GM21367 (cell line): ENCODE results near the gene GART.
"Not testable (repeated sequence)": the region's sequence is repeated elsewhere in the genome, so short reads cannot be mapped to it uniquely, and the experiment has no call there.

Source experiments
- ATAC-seq: cut with Tn5 transposase; IDR thresholded peaks from one replicate; pipeline ENCODE4 v1.9.1; 2021; ENCODE audit not compliant: unreplicated experiment

GART gene

DNA sequence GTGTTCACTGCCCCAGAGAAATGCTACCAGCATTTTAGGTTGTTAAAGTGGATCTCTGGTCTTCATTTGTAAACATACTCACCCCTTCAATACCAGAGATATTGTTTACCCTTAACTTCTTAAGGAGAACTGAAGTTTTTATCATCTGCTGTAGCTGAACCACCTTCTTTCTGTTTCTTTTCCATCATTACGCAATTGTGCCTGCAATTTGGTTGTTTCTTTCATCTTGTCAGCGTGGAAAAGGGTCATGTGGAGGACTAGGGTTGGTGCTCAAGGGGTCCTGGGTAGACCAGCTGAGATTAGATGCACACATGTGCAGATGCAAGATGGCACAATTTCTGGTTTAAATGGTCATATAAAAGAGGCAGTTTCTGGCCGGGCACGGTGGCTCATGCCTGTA, 23.0 kb downstream of the GART start:
- ATAC-seq = no peak

DNA sequence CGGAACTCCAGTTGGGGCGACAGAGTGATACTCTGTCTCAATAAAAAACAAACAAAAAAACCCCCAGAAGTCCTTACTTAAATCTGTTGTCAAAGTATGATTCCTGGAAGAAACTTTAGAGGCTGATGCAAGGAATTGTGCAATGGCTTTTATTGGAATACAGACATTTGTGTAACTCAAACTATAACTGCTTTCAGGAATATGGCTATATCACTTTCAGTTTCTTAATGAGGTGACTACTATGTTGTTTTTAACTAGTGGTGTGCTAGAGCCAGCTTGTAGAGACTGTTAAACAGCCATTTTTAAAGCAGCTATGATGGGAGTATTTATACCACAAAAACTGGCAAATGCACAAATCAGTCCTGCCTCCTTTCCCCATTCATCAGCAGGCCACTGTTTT, 27.7 kb downstream of the GART start:
- ATAC-seq = no peak

DNA sequence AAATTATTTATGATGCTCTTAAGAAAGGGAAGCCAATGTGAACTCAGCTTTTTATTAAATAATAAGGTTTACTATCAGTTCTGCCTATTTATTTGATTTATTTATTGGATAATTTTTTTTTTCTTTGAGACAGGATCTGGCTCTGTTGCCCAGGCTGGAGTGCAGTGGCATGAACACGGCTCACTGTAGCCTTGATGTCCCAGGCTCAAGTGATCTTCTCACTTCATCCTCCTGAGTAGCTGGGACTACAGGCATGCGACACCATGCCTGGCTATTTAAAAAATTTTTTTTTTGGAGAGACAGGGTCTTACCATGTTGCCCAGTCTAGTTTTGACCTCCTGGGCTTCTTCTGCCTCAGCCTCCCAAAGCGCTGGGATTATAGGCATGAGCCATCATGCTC, 29.4 kb downstream of the GART start:
- ATAC-seq = no peak

DNA sequence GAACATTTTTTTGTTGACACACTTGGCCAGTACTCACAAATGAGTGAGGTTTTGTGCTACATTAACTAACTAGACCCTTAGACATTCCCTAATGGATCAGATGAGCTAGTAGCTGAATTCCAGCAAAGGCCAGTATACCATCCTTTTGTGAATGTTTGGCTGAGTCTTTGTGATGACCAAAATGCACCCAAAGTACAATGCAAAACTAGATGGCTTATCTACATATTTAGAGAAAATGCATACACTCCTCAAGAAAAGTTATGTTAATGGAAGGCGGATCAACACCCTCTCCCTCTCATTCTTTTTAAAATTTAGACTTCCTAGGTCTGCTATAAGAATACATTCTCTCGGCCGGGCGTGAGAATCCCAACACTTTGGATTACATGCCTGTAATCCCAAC, 30.3 kb downstream of the GART start:
- ATAC-seq = no peak

DNA sequence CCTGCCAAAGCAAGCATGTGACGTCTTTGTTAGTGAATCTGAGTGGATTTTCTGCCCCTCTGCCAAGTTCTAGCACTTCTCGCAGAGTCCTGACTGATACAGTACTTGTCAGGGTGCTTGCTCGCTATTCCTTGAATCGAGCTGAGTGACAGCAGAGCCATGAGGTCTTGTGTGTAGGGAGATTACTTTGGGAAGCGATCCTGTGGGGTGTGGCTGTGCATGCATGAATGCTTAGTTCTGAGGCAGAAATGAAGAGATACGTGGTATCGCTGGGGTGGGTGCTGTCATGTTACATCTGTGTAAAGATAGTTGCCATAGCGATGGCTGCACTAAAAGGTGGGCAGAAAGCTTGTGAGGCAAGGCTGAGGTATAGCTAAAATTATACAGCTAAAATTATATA, 31.1 kb downstream of the GART start:
- ATAC-seq = no peak

DNA sequence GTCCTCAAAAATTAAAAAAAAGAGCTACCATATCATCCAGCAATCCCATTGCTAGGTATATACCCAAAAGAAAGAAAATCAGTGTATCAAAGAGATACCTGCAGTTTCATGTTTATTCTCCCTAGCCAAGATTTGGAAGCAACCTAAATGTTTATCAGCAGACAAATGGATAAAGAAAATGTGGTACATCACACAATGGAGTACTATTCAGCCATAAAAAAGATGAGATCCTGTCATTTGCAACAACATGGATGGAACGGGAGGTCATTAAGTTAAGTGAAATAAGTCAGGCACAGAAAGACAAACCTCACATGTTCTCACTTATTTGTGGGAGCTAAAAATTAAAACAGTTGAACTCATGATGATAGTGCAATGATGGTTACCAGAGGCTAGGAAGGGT, 34.9 kb downstream of the GART start:
- ATAC-seq = not testable (repeated sequence)

DNA sequence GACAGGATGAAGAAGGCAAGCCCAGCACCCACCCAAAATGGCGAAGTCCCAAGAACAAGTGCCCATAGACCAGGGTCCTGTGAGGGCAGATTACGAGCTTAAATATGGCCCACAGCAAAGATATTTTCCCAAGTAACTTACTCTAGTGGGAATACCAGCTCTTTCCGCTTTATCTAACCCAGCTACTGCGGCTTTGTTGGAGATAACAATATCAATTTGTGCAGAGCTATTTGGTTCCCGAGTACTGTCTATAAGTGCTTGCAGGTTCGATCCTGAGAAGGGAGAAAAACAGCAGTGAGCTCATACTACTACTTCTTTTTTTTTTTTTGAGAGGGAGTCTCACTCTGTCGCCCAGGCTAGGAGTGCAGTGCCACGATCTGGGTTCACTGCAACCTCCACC, 36.1 kb downstream of the GART start:
- no peak for ATAC-seq

DNA sequence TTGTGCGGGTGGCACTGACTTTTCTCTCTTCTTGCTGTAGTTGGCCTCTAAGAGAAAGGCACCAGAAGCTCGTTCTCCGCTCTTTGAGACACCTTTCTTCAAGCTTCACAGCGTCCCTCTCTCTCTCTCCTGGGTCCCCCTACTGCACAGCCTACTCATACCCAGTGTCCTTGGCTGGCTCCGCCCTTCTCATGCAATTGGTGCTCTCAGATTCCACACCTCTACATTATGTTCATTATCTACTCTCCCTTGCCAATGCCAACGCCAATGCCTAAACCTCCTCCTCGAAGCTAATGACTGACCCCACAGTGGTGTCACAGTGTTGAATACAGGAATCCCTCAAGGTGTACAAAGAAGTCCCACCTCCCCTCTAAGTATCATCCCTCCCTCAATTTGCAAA, 45.6 kb downstream of the GART start:
- no peak for ATAC-seq

DNA sequence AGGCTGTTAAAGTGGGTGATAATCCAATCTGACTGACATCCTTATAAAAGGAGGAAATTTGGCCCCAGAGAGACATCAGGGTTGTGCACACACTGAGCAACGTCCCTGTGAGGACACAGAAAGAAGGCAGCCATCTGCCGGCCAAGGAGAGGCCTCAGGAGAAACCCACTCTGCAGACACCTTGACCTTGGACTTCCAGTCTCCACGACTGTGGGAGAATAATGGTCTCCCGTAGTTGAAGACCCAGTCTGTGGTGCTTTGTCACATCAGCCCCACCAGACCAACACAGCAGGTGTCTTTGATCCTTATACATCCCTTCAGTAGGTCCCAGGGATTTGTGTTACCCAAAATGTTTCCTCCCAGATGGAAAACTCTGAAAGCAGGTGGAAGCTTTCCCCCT, 46.2 kb downstream of the GART start:
- ATAC-seq = no peak

DNA sequence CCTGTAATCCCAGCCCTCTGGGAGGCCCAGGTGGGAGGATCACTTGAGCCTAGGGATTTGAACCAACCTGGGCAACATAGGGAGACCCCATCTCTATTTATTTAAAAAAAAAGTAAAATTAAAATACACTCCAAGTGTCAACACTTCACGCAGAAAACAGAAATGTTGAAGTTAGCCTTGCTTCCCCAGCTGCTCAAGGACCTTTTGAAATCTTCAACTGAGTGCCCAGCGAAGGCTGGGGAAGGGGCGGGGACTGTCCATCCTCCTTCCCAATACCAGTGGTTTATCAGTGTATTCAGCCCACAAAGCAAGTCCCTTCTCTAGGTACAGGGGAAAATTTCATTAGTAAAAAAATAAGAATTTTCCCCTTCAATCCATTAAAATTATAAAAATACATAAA, 48.2 kb downstream of the GART start:
- no peak for ATAC-seq

DNA sequence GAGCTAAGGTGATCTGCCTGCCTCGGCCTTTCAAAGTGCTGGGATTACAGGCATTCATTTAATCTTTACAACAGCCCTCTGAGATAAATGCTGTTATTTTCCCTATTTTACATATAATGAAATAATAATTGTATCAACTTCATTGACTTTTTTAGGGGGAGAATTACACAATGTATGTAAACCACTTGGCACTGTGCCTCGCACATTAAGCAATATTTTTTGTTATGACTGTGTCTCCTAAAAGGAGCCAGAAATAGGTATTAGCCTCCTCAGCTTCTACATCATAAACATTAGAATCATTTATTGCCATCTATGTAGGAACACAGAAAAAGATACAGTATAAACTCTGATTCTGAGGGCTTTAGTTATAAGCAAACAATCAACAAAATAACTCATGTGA, 49.3 kb downstream of the GART start:
- no peak for ATAC-seq

DNA sequence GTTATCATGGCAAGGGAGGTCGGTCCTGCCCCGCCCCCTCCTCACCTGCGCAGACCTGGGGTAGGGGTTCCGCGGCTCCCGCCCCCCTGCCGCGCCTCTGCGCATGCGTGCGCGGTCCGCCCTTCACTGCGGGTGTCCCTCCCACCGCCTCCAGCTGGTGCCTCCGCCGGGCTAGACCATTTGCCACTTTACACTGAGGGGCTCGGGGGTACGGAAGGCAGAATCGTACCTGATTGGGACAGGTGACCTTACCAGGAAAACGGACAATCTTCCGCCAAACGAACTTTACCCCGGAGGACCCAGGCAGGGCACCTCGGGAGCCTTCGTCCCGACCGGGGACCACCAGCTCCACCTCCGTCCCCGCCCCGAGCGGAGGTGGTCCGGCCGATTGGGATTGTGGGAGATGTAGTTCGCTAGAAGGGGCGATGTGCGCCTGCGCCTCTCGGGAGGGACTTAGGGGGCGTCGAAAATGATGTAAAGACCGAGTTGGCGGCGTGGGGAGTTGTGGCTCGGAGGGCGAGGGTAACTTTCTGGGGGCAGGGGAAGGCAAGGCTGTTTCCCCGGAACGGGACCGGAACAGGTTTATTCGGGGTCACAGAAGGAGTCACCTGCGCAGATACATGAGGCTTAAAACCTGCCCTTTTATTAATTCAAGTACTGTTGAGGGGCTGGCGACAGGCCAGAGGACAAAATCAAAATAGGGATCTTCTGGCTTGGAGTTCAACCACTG, 50.4 kb downstream of the GART start, which contains the start of gene DNAJC28:
Gene DNAJC28 (minus strand): TSS at position 344 of the 730 bp plus-strand sequence. CDS start 2,323 bp downstream, outside the sequence.
- peak; percentile 92 for ATAC-seq

DNA sequence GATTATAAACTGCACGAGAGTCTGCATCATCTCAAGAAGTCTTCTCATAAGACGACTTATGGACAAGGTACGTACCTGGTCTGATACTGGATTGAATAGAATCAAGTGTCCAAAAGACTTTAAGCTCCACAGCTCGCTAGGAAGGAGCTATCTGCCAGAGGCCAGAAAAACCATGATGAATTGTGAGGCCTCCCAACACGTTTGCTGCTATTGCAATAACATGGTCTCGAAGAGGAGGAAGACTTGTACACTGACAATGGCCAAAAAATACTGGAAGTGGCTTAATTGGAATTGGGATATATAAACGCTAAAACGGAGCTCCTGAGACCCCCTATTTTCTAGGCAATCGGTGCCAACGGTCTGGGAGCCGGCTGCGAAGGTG, 50.9 kb downstream of the GART start:
- ATAC-seq = no peak

DNA sequence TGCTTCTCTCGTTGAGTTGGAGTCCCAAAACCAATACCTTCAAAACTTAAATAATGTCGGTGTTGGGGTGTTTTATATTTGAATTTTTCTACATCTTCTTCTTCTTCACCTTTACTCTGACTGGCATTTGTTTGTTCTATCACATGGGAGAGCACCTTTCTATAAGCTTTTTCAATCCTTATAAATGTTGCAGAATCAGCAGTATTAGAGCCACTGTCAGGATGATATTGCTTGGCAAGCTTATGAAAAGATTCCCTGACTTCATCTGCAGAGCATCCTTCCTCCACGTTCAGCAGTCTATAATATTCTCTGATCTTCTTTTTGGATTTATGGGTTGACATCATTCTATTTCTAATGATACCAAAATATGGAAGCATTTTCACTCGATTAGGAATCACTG, 53.0 kb downstream of the GART start:
- ATAC-seq = no peak

DNA sequence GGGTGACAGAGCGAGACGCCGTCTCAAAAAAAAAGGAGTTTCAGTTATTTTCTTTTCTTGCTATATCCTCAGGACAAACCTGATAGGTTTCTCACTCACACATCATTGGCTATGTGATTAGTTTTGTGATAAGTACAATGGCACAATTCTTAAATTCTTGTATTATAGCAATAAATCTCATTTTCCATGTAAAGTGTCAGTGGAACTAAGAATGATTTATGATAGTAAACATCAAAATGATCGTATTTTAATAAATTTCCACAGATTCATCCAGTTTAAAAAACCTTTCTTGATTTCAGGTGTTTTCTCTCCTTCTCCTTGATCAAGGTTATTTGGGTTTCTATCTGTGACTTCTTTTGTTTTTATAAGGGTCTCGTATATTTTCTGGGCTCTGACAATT, 53.9 kb downstream of the GART start:
- ATAC-seq = no peak

DNA sequence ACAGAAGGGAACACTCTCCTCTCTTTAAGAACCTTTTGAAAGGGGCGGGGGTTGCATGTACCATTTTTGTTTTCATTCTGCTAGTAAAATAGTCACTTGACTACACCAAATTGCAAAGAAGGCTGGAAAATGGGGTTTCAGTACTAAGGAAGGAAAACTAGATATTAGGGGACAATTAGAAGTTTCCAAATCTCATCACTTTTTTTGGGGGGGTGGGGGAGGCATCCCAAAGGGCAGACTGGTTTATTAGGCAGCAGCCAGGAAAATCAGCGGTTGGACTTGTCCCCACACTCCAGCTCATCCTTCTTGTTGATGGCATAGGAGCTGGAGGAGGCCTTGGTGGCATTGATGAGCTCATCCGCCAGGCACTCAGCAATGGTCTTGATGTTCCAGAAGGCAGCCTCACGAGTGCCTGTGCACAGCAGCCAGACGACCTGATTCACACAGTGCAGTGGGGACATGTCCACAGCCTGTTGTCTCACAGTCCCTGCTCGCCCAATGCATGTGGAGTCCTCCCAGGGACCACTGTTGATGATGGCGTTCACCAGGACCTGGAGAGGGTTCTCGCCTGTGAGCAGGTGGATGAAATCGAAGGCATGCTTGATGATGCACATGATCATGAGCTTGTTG, 60.5 kb downstream of the GART start:
- no peak for ATAC-seq

DNA sequence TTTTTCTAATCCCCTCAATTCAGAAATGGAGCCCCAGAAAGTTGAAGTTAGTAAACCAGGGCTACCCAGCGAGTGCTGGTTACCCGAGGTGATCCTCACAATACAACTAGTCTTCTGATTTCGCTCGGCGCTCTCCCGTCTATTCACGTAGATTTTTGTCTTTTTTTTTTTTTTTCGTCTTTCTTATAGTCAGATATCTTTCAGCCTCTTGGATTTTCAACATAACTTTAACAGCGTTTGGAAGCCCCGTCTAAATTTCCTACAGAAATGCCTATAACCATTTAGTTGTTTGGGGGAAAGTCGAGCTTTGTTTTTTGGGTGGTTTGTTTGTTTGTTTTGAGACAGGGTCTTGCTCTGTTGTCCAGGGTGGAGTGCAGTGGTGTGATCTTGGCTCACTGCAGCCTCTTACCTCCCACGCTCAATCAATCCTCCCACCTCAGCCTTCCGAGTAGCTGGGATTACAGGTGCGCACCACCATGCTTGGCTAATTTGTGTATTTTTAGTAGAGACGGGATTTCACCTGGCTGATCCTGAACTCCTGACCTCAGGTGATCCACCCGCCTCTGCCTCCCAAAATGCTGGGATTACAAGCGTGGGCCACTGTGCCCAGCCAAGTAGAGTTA, 61.3 kb downstream of the GART start:
- no peak for ATAC-seq

DNA sequence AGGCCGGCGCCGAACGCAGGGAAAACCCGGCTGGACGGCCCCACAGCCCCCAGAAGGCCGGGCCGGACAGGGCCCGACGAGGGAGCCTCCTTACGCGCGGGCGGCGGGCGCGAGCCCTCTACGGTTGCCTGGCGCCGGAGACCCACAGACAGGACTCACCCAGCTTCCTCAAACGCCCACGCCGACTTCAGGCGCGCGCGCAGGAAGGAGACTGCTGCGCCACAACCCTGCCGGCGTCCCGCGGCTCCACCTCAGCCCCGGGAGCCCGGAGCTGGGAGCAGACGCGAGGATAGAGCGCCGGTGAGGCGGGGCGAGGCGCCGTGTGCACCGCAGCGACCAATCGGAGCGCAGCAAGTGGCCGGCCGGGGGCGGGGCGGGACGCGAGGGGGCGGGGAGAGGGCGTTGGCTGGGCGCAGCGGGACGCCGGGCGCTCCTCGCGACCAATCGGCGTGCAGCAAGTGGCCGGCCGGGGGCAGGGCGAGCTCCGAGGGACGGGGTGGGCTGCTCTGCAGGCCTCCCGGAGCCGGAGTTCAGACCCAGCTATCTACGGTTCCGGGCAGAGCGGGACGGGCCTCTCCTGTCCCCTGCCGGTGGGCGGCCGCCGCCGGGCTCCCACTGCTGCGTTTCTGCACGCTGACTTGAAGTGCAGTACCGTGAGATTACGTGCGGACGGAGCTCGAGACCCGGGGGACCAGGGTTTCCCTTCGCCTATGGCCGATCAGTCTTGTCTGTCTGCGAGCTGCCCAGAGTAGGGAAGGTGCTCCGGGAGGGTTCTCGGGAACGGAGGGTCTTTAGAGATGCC, 62.0 kb downstream of the GART start, which contains the start of gene TMEM50B:
Gene TMEM50B (minus strand): TSS at position 296 of the 802 bp plus-strand sequence. CDS start 11,089 bp downstream, outside the sequence.
- ATAC-seq = peak; percentile 81

DNA sequence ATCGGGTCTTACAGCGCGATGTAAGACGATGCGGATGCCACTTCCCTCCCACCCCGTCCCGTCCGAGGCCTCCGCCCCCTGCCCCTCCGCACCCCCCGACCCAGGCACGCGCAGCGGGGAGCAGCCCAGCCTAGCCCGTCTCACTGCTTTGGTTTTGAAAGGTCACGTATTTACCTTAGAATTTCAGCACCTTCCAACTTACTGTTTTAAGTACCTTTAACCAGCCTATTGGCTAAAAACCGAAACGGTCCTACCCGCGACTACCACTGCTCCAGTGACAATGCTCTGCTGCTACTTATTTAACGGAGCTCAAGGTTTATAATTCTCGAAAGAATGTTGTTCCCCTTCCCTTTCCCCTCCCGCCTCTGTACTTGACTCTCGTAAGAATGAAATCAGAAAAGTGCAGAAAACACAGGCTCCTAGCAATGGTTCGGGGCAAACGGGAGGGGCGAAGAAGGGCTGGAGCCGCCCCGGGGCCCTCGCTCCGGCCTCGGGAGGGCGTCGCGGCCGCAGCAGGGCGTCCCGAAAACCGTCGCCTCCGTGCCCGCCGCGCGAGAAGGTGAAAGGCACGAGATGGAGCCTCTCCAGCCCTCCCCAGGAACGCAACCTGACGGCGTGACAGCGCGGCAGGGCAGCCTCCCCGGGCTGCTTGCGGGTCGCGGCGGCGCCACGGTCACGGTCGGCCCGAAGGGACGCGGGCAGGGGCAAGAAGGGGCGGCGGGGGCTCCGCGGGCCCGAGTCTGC, 62.8 kb downstream of the GART start:
- ATAC-seq = peak; percentile 26

DNA sequence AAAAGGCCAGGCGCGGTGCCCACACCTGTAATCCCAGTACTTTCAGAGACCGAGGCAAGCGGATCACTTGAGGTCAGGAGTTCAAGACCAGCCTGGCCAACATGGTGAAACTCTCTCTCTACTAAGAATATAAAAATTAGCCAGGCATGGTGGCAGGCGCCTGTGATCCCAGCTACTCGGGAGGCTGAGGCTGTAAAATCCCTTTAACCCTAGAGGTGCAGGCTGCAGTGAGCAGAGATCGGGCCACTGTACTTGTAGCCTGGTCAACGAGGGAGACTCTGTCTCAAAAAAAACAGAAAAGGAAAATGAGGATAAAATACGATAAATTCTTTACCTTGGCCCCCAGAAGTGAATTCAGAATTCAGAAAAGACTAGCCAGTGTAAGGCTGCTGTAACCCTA, 63.7 kb downstream of the GART start:
- ATAC-seq = no peak

DNA sequence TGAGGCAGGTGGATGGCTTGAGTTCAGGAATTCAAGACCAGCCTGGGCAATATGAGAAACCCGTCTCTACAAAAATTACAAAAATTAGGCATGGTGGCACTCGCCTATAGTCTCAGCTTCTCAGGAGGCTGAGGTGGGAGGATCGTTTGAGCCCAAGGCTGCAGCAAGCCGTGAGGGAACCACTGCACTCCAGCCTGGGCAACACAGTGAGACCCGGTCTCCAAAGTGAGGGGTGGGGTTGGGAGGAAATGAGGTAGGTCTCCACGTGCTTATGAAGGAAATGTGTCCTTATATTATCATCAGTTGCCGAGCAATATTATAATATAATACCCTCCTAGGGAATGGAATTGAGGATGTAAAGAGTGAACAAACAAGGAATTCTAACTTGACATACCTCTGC, 64.9 kb downstream of the GART start:
- ATAC-seq = no peak
